Right lobe of liver (tissue), 6 donors: ENCODE measurements around the gene LETM1. TPM values are rescaled to one million over a fixed set of nuclear protein-coding genes. Genes with fewer than 3 reads are reported as not detected.

Source experiments
- ATAC-seq, 4 donors: fragments of 200-7000 bp; cut with Tn5 transposase; one replicate each; pipeline ENCODE4 v1.9.1; 2020; ENCODE audit warnings: mild to moderate bottlenecking in 4 of 4, moderate library complexity in 4 of 4
- DNase-seq, 3 donors: peaks; one replicate each; pipeline ENCODE4 v3.0.0-alpha.2; 2020
- H3K27ac ChIP-seq, 3 donors: fragments of 200-600 bp; one replicate each; pipeline ENCODE4 v1.8.0; 2022
- H3K27me3 ChIP-seq, 2 donors: fragments of 200-600 bp; one replicate each; pipeline ENCODE4 v1.8.0; 2022
- H3K36me3 ChIP-seq, 4 donors: fragments of 200-600 bp; sonication (generic) in 1 of 4; one replicate each; pipeline versions ENCODE4 v1.5.1 to v1.8.0; 2017 to 2022; ENCODE audit warnings: control low read depth in 1 of 4
- H3K4me1 ChIP-seq, 4 donors: fragments of 200-600 bp; sonication (generic) in 1 of 4; one replicate each; pipeline versions ENCODE4 v1.5.1 to v1.8.0; 2017 to 2022; ENCODE audit warnings: control low read depth in 1 of 4
- H3K4me3 ChIP-seq, 3 donors: fragments of 200-600 bp; one replicate each; pipeline ENCODE4 v1.8.0; 2022
- H3K9me3 ChIP-seq, 4 donors: fragments of 200-600 bp; sonication (generic) in 1 of 4; one replicate each; pipeline versions ENCODE4 v1.5.1 to v1.8.0; 2017 to 2022; ENCODE audit warnings: control low read depth in 1 of 4
- CTCF ChIP-seq, 4 donors: fragments of 200-600 bp in 3 of 4; fragments of 450-650 bp in 1 of 4; IDR thresholded peaks; one replicate each; pipeline versions ENCODE4 v1.5.1 to v1.8.0; 2016 to 2022; ENCODE audit warnings: antibody characterized with exemption in 4 of 4, mild to moderate bottlenecking in 2 of 4
- POLR2A ChIP-seq: fragments of 450-650 bp; IDR thresholded peaks from one replicate; pipeline ENCODE4 v1.6.1; 2017; ENCODE audit warnings: antibody characterized with exemption, mild to moderate bottlenecking
- WGBS: methylation state at CpG from one replicate; pipeline ENCODE4 v1.1.6; 2018; ENCODE audit warnings: low coverage, low lambda C conversion rate; ENCODE audit not compliant: insufficient coverage; ENCODE audit errors: missing lambda C conversion rate; 5-methylcytosine and 5-hydroxymethylcytosine counted together
- intact Hi-C, 2 donors: fragments of 100-400 bp; cut with DNase I; formaldehyde crosslinking; loops; one replicate each; pipeline versions ENCODE4 v1.11.2 to v1.14.1; 2022
- total RNA-seq, 6 experiments: library from RNA; depleted of rRNA in 2 of 6; stranded (reverse); fragments of >200 nt in 2 of 6; fragmentation: NEBNext Ultra II Directional in 3 of 6; extraction: Animal tissue kit (Norgen Biotek cat#: 25700) in 3 of 6; gene quantifications; one replicate each; pipeline versions ENCODE4 v1.1.0 to v1.2.4, GENCODE V29; 2016 to 2023
- donor health status: DM: no; HTN: yes; CAD: no.
- donor health status: DM: no; HTN: no; CAD: no.
- donor health status: DM: no; HTN: no; CAD: no.
- donor health status: DM: no; HTN: yes; CAD: no.
- donor health status: DM: no; HTN: yes; CAD: no.

Gene LETM1
- total RNA-seq, 6 experiments from 2014 or later: 18.1 to 31.0 (median 25.6) TPM

GRCh38 chr4:1771555-1772305, 84.2 kb downstream of the LETM1 start:
- TF ChIP-seq POLR2A (no peak), CTCF (IDR thresholded peaks at IDR 0.05) (no peak)
- WGBS: no CpG with 5 or more reads among the region's 28 CpGs
- intact Hi-C loops: no loop called here
- no peak overlapping the region for H3K27ac ChIP-seq
- no peaks in the 10 kb centered on the region for H3K4me1 ChIP-seq
- H3K9me3 ChIP-seq: no peaks in the 10 kb centered on the region
- ATAC-seq (no peak), DNase-seq (no peak)
- H3K27me3 ChIP-seq: no peaks in the 10 kb centered on the region
- no peak overlapping the region for H3K4me3 ChIP-seq
- no peaks in the 10 kb centered on the region for H3K36me3 ChIP-seq

GRCh38 chr4:1770791-1771231, 85.1 kb downstream of the LETM1 start:
- ATAC-seq (no peak), DNase-seq (no peak)
- H3K4me3 ChIP-seq: no peak overlapping the region
- intact Hi-C loops: no loop called here
- TF ChIP-seq POLR2A (no peak), CTCF (IDR thresholded peaks at IDR 0.05) (no peak)
- H3K27ac ChIP-seq: no peak overlapping the region
- no peaks in the 10 kb centered on the region for H3K36me3 ChIP-seq
- no peaks in the 10 kb centered on the region for H3K27me3 ChIP-seq
- no peaks in the 10 kb centered on the region for H3K4me1 ChIP-seq
- H3K9me3 ChIP-seq: no peaks in the 10 kb centered on the region
- WGBS: no CpG with 5 or more reads among the region's 11 CpGs

GRCh38 chr4:1770245-1770644, 85.7 kb downstream of the LETM1 start:
- H3K4me3 ChIP-seq: no peak overlapping the region
- no peaks in the 10 kb centered on the region for H3K9me3 ChIP-seq
- H3K36me3 ChIP-seq: no peaks in the 10 kb centered on the region
- H3K27ac ChIP-seq: no peak overlapping the region
- WGBS: no CpG with 5 or more reads among the region's 33 CpGs
- intact Hi-C loops: no loop called here
- TF ChIP-seq CTCF (IDR thresholded peaks at IDR 0.05): no peak
- TF ChIP-seq POLR2A: no peak
- no peaks in the 10 kb centered on the region for H3K27me3 ChIP-seq
- no peaks in the 10 kb centered on the region for H3K4me1 ChIP-seq
- ATAC-seq (no peak), DNase-seq (no peak)

- ATAC-seq (no peak), DNase-seq (no peak)
- Histone ChIP-seq H3K36me3 (no peaks in the 10 kb centered on the region), H3K27ac (no peak overlapping the region), H3K9me3 (no peaks in the 10 kb centered on the region), H3K27me3 (no peaks in the 10 kb centered on the region), H3K4me1 (no peaks in the 10 kb centered on the region), H3K4me3 (no peak overlapping the region)
- WGBS: 40% methylated on average over 1 of the region's 6 CpGs
- intact Hi-C loops: no loop called here
- TF ChIP-seq POLR2A (no peak), CTCF (IDR thresholded peaks at IDR 0.05) (no peak)
Observed at GRCh38 chr4:1769692-1770091, 86.3 kb downstream of the LETM1 start.
